NK-92 (cell line): ENCODE data around the gene KRT73.

ENCODE experiments used
- DNase-seq: peaks from one replicate; lab custom pipeline; 2025; ENCODE audit not compliant: unreplicated experiment; lab: John Stamatoyannopoulos, UW

Gene KRT73

DNA sequence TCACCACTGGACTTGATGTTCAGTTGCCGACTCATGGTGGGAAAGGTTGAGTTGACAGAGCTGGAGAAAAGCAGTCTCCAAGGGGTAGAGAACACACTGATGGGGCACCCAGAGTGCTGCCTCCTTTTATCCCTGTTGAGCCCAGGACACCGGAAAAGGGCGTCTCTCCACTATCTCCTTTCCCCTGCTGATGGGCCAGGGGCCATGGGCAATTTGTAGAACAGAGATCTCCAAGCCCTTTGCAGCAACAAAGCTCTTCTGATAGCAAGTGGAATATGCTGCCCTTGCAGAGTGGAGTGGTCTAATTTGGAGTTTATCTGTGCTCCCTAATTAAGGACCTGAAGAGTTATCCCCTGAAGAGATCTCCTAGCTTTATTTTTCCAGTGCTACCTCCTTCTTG, 44.6 kb downstream of the KRT73 start, which contains the start of gene KRT74:
TSS of gene KRT74 (minus strand) at position 101 of the 400 bp plus-strand sequence. CDS start at position 35, 66 bp downstream.
- DNase-seq, result no peak

DNA sequence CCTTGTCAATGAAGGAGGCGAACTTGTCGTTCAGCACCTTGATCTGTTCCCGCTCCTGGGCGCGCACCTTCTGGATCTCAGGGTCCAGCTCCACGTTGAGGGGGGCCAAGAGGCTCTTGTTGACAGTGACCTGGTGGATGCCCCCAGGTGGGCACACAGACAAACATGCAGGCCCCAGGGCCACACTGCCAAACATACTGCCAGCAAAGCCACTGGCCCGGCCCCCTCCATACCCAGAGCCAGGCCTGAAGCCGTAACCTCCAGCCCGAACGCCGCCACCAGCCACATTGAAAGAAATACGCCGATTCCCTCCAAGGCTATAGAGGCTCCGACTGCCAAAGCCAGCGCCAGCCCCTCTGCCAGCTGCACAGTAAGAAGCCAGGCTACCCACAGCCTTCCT, 45.1 kb downstream of the KRT73 start:
- DNase-seq, result no peak

DNA sequence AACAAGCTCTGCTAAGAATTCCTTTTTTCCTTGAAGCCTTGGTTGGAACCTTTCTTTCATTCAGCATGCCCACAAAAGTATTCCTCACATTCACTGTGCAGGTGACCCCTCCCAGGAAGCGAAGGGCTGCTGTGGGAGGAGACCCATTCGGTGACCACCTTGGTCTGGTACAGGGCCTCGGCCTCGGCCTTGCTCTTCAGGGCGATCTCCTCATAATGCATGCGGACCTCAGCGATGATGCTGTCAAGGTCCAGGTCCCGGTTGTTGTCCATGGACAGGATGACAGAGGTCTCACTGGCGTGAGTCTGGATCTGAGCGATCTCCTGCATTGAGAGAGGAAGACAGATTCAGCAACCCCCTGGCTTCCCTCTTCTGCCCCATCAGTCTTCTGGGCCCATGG, 47.8 kb downstream of the KRT73 start:
- DNase-seq, result no peak

DNA sequence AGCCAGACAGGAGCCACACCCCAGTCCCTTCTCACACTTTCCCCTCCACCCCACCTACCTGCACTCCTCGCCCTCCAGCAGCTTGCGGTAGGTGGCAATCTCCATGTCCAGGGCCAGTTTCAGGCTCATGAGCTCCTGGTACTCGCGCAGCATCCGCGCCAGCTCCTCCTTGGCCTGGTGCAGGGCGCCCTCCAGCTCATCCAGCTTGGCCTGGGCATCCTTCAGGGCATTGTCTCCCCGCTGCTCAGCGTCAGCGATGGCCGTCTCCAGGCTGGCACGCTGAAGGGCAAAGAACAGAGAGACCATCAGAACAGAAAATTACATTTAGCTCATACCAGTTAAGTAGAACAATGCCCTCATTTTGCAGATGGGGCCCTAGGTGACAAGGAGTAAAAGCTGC, 50.2 kb downstream of the KRT73 start:
- no peak for DNase-seq

DNA sequence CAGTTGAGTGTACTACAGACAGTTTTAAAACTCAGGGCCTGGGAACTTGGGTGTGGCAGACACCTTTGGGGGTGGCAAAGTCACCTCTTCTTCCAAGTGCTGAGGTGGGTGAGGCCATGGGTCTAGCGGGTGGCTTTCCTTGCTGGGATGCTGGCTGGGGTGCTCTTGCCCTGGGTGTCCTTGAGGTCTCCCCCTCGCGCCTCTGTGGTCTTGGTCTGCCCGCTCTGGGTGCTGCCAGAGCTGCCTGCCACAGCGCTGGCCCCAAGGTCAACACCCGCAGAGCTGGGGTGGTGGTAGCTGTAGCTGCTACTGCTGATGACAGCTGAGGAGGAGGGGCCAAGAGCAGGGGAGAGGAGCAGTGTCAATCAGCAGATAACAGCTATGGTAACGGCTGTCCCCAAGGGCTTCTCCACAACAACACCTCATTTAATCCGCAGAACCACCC, 51.5 kb downstream of the KRT73 start:
- DNase-seq, result no peak

DNA sequence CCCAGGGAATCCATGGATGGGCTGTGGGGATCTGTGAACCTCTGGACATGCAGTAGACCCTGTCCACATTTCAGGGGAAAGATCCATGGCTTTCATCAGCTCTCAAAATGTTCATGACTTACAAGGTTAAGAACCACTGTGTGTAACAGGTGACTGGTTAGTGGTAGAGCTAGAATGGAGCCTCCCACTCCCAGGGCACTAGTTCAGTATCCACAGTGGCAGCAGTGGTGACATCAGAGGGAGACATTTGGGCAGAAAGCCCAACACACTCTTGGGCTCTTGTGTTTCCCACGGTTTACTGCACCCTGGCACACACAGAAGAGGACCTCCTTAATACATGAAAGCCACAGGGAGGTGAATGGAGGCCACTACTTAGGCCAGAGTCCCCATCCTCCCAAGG, 53.8 kb downstream of the KRT73 start:
- DNase-seq, result no peak

DNA sequence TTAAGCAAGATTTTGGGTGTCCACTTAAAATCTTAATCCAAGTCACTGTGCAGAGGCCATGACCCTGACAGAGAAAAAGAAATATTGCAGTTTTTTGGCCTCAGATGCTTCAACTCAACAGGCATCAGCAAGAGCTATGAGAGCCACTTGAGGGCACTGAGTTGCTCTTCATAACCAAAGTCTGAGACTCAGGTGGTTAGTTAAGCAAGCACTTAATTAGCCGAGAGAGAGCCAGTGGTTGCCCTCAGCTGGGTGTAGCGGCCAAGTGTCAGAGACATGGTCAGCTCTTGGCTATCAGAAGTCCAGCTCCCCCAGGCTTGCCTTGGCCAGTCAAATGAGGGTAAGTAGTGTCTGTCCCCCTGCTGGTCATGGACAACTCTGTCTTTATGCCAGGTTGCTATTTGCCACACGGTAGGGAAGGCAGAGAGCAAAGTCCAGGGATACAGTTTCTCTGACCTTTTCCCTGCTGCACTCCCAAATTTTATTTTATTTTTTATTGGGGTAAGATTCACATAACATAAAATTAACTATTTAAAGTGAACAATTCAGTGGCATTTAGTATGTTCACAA, 56.4 kb downstream of the KRT73 start:
- no peak for DNase-seq

DNA sequence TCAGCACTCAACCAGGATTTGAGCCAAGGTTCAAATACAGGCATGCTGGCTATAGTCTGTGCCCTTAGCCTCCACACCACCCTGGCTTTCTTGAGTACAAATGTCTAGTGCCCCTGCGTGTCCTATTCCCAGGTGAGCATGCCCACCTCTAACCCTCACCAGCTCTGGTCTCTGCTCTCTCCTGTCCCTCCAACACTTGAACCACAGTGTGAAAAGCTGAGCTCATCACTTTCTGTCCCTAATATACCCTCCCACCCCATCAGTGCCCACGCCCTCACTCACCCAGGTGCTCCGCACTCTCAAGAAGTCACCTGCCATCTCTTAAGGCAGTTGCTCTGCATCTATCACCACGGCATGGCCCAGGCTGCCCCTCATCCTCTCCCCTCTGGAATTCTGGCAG, 58.4 kb downstream of the KRT73 start:
- DNase-seq, result no peak

DNA sequence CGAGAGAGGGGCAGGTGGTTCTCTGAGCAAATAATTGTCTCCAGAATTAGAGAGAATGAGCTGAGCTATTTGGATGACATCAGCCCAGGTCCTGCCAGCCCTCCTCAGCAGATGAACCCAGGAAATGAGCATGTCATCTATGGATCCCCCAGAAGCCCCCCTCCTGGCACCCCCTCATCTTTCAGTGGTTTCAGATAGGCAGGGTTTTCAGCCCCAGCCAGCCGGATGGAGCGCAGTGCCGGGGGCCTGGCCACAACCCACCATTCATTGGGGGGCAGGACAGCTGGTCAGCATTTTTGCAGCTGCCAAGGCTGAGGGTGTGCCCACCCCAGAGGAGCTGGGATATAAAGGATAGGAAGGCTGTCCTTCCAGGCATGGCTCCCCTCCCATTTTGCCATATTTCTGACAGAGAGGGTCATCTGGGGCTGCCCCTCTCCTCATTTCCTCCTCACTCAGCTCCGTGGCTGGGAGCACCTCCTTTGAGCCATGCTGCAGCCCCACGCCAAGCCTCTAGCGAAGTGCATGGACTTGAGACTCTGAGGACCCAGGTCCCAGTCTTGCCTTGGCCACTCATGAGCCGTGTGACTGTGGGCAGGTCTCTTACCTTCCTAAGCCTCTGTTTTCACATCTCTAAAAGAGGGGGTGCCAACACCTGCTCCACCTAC, 59.4 kb downstream of the KRT73 start:
- no peak for DNase-seq
